Fibroblast of pulmonary artery (primary cell): ENCODE measurements around the gene NET1.

Experiments
- DNase-seq: peaks from one replicate; pipeline ENCODE4 v3.0.0-alpha.2; 2010; ENCODE audit warnings: low read depth
- H3K4me3 ChIP-seq: replicated peaks from 2 replicates; pipeline ENCODE4 v1.5.1; 2011; ENCODE audit warnings: low read depth, mild to moderate bottlenecking, control low read depth, low read length, moderate library complexity
- CTCF ChIP-seq: IDR thresholded peaks from 2 replicates; pipeline ENCODE4 v1.5.1; 2011; ENCODE audit warnings: mild to moderate bottlenecking, control low read depth, low read length, inconsistent platforms; ENCODE audit errors: missing control alignments

The NET1 gene

GRCh38 chr10:5416981-5417380, 4.6 kb downstream of the NET1 start:
- DNase-seq = no peak
- H3K4me3 ChIP-seq = no peak overlapping the region
- TF ChIP-seq CTCF = no peak

GRCh38 chr10:5418584-5418983, 6.2 kb downstream of the NET1 start:
- no peak for DNase-seq
- no peak overlapping the region for H3K4me3 ChIP-seq
- TF ChIP-seq CTCF = no peak

GRCh38 chr10:5419466-5420094, 7.2 kb downstream of the NET1 start:
- no peak for TF ChIP-seq CTCF
- no peak for DNase-seq
- no peak overlapping the region for H3K4me3 ChIP-seq

- no peak for TF ChIP-seq CTCF
- no peak overlapping the region for H3K4me3 ChIP-seq
- no peak for DNase-seq
These were observed 11.4 kb downstream of the NET1 start for GRCh38 chr10:5423771-5424170.

- DNase-seq = no peak
- no peak overlapping the region for H3K4me3 ChIP-seq
- TF ChIP-seq CTCF = no peak
These were observed 12.4 kb downstream of the NET1 start for GRCh38 chr10:5424751-5425150.

DNA sequence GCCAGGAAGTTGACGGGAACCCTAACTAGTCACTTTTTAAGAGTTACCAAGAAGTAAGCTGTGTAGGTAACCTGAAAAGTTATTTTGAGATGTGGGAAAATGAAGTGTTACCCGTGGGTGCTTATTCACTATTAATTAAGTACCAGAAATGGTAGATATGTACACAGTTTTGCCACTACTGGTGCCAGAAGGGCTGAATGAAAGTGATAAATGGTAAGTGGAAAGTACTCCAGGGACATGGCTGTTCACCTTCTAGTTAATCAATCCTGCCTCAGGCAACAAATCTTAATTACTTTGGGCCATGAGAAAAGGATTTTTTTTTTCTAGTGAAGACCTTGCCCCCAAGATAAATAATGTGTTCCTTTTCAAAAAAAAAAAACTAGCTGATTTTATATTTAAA, 15.8 kb downstream of the NET1 start:
- DNase-seq = no peak
- H3K4me3 ChIP-seq = no peak overlapping the region
- TF ChIP-seq CTCF = no peak

DNA sequence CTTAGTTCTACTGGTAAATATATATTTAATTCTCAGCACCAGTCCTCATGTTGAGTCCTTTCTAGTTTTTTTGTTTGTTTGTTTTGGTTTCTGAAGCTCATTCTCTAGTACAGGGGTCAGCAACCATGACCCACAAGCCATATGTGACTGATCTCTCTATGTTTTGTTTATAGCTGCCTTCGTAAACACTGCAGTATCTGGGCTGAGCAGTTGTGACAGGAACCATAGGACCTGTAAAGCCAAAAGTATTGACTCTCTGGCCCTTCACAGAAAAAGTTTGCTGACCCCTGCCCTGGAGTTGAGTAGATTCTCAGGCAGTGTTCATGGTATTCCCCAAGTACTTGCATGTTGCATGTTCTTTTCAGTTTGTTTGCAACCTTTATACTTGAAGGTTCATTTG, 20.8 kb downstream of the NET1 start:
- no peak for TF ChIP-seq CTCF
- H3K4me3 ChIP-seq = no peak overlapping the region
- DNase-seq = no peak
